ENCODE results near the gene TTC9.

The TTC9 gene

GRCh38 chr14:70641548-70642302 lies at the start of gene TTC9:
TTC9 (plus strand) TSS chr14:70641916; CDS start chr14:70642130, 214 bp downstream.
- peak within 1 kb of the TSS; percentile 54 to 59 for H3K4me3 ChIP-seq
- no peaks in the 10 kb centered on the region for H3K36me3 ChIP-seq
- H3K27me3 ChIP-seq, result peaks cover 0 to 42% of the 10 kb centered on the region in 2 donors
- no peak for DNase-seq
- TF ChIP-seq CTCF (IDR thresholded peaks at IDR 0.05), result no peak
- no peak within 1 kb of the TSS for H3K27ac ChIP-seq
- H3K4me1 ChIP-seq, result peaks cover 0 to 24% (median 11%) of the 10 kb centered on the region in 4 donors
- intact Hi-C loops (cut with DNase I; ENCODE audit: low total_unique reads), result no loop called here
- no peaks in the 10 kb centered on the region for H3K9me3 ChIP-seq

GRCh38 chr14:70594461-70594860 lies 47.3 kb upstream of the TTC9 start:
- H3K4me1 ChIP-seq, result peaks cover 0 to 12% (median 7%) of the 10 kb centered on the region in 4 donors
- no peaks in the 10 kb centered on the region for H3K27me3 ChIP-seq
- no peak overlapping the region for H3K4me3 ChIP-seq
- H3K9me3 ChIP-seq, result no peaks in the 10 kb centered on the region
- peaks cover 55 to 70% (median 64%) of the 10 kb centered on the region in 3 donors for H3K36me3 ChIP-seq
- H3K27ac ChIP-seq, result no peak overlapping the region
- DNase-seq, result no peak
- TF ChIP-seq CTCF (IDR thresholded peaks at IDR 0.05), result no peak
- intact Hi-C loops (cut with DNase I; ENCODE audit: low total_unique reads), result no loop called here

GRCh38 chr14:70595443-70596185 lies 46.1 kb upstream of the TTC9 start:
- intact Hi-C loops (cut with DNase I; ENCODE audit: low total_unique reads), result loop anchor here (5.0 kb wide), 1 partner anchor 377 kb away; no protein-coding TSS in a partner anchor
- no peak for TF ChIP-seq CTCF (IDR thresholded peaks at IDR 0.05)
- peaks cover 47 to 59% (median 53%) of the 10 kb centered on the region in 3 donors for H3K36me3 ChIP-seq
- no peak overlapping the region for H3K4me3 ChIP-seq
- H3K9me3 ChIP-seq, result no peaks in the 10 kb centered on the region
- peaks cover 0 to 14% (median 12%) of the 10 kb centered on the region in 4 donors for H3K4me1 ChIP-seq
- no peak for DNase-seq
- no peaks in the 10 kb centered on the region for H3K27me3 ChIP-seq
- H3K27ac ChIP-seq, result no peak overlapping the region

- no peak for DNase-seq
- Histone ChIP-seq H3K27ac (no peak overlapping the region), H3K4me3 (no peak overlapping the region), H3K36me3 (peaks cover 31 to 40% (median 36%) of the 10 kb centered on the region in 3 donors), H3K9me3 (no peaks in the 10 kb centered on the region), H3K27me3 (no peaks in the 10 kb centered on the region), H3K4me1 (peaks cover 0 to 19% (median 12%) of the 10 kb centered on the region in 4 donors)
- no peak for TF ChIP-seq CTCF (IDR thresholded peaks at IDR 0.05)
- intact Hi-C loops (cut with DNase I; ENCODE audit: low total_unique reads), result loop anchor here (5.0 kb wide), 1 partner anchor 375 kb away; no protein-coding TSS in a partner anchor
Measured at GRCh38 chr14:70597731-70598130, 44.0 kb upstream of the TTC9 start.

GRCh38 chr14:70599345-70599744 lies 42.4 kb upstream of the TTC9 start:
- no peak for TF ChIP-seq CTCF (IDR thresholded peaks at IDR 0.05)
- Histone ChIP-seq H3K4me1 (peaks cover 0 to 19% (median 12%) of the 10 kb centered on the region in 4 donors), H3K4me3 (peak overlapping the region; percentile 71 to 78), H3K36me3 (peaks cover 20 to 24% (median 22%) of the 10 kb centered on the region in 3 donors), H3K9me3 (no peaks in the 10 kb centered on the region), H3K27ac (no peak overlapping the region), H3K27me3 (no peaks in the 10 kb centered on the region)
- intact Hi-C loops (cut with DNase I; ENCODE audit: low total_unique reads), result loop anchor here (5.0 kb wide), 1 partner anchor 373 kb away; no protein-coding TSS in a partner anchor
- DNase-seq, result no peak
